ENCODE data around the gene MAP3K6.
A peak's percentile ranks its signal among the peaks of the same experiment; 100 is the strongest.

Gene MAP3K6

DNA sequence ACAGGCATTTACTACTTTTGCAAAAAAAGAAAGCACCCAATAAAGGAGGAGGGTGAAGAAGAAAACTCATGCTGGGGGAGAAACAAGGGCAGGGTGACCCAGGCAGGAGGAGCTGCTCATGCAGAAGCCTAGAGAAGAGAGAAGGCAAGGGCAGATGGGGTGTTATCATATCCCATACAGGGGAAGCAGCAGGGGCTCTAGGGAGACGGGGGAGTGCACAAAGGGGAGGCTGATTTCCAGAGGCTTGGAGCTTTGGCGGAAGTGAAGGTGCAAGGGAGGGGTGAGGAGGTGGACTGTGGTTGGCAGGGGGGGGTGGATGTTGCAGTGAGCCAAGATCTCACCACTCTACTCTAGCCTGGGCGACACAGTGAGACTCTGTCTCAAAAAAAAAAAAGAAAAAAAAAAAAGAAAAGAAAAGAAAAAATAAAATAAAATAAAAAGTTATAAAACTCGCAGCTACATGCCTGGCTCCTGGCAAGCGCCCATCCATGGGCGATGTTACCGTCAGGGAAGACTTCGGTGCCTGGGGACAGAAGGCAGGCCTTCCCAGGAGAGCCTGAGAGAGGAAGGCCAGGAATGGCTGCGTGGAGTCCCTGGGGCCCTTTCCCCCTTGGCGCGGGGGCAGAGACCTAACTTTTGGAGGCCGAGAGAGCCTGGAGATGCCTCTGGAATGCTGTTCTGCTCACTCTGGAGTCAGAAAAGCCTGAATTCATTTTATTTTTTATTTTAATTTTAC is 11.2 kb upstream of the MAP3K6 start:
- no peak for DNase-seq (ENCODE audit: low read depth)

DNA sequence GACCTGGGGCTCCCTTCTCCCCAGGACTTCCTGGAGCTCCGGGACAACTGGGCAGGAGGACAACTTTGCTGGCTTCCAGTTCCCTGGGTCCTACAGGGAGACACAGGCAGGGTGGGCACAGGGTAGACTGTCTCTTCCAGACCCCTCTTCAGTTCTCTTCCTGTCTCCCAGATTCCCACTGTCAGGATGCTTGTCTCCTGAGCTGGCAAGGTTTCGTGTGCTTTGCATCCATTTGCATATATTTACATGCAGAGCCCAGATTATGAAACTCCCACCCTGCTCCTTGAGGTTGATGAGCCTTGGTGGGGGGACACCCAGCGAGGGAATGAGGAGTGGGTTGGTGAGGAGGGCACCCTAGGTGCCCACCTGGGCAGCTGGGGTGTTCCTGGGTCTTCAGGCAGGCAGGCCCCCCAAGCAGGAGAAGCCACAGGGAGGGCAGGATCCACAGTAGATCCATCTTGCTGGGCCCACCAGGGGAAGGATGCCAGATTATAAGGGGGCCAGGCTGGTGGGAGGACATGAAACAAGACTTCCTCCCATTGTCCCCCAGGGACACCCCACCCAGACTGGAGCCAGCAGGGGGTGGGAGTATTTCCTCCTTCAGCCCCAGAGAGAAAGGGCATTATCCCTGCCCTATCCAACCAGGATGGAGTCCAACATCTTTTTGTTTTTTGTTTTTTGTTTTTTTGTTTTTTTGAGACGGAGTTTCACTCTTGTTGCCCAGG is 7.8 kb upstream of the MAP3K6 start, which contains the start of gene FCN3:
FCN3 (minus strand) TSS at position 463 of the 725 bp plus-strand sequence; CDS start at position 457, 6 bp downstream.
- no peak for DNase-seq (ENCODE audit: low read depth)

DNA sequence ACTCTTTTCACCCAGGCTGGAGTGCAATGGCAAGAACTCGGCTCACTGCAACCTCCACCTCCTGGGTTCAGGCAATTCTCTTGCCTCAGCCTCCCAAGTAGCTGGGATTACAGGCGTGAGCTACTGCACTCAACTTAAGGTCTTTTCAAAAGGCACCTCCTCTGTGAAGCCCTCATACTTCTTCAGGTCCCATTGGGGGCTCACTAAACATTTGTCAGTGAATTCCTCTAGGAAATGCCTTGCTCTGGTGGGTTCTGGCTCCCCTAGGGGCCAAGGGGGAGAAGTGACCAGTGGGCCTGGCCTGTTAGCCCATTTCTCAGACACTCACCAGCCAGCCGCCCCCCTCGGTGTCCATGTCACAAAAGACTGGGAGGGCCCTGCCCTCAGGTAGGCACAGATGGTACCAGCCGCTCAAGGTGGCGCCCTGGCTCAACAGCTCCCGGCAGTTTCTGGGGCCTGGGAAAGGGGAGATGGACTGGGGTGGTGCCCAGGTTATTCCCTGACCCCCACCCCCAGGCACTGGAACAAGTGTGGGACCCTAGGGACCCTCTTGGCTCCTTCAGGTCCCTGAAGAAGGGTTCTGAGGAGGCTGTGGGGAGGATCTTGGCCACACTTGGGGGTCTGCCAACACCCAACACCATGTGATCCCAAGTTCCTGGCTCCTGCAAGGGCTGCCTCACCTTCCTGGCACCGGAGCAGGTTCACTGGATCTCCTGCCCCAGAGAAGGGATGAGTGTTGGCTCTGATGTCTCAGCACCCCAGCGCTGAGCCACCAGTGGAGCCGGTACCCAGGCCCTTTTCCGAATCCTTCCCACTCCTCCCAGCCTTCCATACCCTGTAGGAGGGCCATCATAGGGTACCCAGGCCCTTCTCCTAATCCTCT is 6.3 kb upstream of the MAP3K6 start:
- DNase-seq (ENCODE audit: low read depth), result no peak

DNA sequence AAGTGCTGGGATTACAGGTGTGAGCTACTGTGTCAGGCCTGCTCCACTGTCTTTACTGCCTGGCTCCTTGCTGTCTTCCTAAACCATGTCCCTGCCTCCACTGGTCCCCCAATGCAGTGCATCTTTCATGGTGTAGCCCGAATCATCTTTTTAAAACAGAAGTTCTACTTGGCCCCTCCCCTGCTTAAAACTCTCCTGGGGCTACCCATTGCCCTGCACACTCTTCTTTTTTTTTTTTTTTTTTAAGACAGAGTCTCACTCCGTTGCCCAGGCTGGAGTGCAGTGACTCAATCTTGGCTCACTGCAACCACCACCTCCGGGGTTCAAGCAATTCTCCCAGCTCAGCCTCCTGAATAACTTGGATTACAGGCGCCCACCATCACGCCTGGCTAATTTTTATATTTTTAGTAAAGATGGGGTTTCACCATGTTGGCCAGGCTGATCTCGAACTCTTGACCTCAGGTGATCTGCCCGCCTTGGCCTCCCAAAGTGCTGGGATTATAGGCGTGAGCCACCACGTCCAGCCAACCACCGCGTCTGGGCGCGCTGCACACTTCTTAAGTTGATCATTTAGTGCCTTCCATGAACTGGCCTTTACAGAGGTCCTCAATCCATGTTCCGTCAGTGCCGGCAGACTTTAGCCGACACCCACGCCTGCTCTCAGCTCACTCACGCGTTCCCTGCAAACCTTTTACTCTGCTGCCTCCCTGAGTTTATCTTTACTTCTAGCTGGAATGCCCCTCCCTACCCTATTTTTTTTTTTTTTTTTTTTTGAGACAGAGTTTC is 5.5 kb upstream of the MAP3K6 start:
- no peak for DNase-seq (ENCODE audit: low read depth)

DNA sequence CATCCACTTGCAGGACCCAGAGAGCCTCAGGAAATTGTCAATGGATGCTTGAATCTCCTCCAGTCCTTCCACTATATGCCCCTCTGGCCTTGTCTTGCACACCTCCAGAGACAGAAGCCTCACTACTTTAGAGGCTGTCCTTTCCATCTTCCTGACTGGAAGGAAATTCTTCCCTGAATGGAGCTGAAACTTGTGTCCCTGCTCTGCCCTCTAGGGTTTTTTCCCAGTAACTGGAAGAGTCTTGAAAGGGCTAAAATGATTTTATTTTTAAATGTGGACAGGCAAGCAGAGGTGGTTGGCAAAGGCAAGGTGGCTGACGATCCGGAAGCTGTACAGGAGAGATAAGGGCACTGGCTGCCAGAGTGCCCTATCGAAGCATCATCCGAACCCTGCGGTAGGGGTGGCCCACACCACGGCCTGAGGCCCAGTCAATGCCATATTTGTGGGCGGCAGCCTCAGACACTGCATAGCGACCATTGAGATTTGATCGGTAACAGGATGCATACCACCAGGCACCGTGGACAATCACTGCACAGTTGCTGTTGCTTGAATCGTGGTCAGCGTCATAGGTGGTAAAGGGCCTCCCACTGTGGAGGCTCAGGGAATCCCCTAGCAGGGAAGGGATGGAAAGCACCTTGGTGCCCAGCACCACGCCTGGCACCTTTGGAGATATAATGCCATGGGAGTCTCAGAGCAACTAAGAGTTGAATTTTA is 2.3 kb upstream of the MAP3K6 start:
- peak; percentile 96 for DNase-seq (ENCODE audit: low read depth)

DNA sequence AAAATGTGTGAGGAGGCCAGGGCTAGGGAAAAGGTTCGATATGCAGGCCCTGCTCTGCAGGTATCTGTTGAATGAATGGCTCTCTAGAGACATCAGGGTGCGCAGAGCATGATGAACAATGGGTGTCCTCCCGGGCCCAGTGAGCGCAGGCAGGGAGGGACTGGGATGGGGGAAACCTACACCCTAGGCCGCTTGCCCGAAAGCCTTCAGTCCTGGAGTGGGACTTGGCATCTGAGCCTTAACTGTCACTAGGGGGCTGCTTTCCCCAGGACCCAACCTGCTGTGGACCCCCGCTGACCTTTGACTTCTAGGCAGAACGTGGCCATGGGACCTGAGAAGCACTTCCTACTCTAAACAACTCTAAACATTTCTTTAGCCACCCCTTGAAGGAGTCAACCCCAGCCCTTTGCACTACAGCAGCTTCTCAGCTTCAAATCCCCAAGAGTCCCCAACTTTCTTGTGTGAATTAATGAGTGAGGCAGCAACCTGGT is 444 bp upstream of the MAP3K6 start:
- no peak for DNase-seq (ENCODE audit: low read depth)

DNA sequence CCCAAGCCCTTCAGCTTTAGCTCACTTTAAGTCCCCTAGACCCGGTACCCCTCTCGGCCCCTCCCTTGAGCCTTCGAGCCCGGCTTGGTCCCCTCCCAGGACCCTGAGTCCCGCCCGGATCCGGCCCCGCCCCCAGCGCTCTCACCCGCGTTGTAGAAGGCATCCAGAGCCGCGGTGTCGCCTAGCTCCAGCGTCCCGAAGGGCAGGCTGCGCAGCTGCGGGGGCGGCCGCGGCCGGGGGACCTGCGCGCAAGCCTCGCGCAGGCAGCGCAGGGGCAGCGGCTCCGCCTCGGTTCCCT is 699 bp downstream of the MAP3K6 start:
- no peak for DNase-seq (ENCODE audit: low read depth)

DNA sequence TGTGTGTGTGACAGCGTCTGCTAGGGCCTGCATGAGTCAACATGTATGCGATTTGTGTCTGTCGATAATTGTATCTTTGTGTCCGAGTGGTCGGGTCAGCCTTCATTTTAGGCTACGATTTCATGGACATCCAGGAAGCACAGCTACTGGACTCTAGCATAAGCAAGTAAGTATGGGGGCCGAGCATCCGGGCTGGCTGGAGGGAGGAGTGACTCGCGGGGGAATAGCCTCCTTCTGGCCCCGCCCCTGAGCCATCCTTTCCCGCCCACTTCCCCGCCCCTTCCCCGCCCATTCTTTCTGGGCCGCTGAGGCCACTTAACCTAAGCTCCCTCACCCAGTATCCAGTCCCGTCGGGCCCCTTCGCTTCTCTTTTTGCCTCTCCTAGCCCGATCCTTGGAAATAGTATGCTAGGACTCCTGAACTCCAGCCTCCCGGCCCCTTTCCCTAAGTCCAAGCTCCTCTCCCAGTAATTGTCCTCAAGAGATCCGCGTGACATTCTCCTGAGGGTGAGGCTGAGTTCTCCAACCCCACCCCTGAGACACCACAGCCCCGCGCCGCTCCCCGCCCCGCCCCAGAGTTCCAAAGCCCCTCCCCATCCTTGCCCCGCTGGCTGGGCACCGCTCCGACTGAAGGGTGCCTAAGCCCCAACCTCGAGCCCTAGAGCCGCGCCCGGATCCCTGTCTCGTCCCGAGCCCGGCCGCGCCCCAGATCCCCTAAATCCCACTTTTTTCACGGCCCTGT is 1.2 kb downstream of the MAP3K6 start:
- peak; percentile 76 for DNase-seq (ENCODE audit: low read depth)

DNA sequence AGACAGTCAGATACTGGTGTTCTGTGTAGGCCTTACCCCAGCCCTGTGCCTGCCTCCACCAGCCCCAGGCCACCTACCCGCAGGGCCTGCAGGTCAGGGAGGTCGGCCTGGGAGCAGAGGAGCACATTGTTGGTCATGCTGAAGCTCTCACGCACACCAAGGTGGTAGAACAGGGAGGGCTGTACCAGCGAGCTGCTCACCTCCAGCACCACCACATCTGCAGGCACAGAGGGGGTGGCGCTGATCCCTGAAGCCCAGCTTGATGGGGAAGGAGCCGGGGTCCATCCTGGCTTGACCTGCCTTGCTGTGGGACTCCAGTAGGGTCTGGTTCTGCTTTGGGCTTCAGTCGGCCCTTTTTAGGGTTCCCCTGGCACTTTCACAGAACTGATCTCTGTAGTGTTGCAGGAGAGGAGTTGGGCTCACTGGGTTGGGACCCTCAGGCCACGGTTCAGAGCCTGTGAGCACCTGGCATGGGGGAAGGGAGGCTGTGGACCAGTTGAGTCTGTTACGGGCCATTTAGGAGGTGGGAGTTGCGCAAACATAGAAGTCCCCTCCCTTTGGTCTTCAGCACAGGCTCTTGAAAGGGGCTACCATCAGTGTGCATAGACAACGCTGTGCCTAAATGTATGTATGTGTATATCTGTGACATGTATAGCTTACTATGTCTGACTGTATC is 1.9 kb downstream of the MAP3K6 start:
- no peak for DNase-seq (ENCODE audit: low read depth)

DNA sequence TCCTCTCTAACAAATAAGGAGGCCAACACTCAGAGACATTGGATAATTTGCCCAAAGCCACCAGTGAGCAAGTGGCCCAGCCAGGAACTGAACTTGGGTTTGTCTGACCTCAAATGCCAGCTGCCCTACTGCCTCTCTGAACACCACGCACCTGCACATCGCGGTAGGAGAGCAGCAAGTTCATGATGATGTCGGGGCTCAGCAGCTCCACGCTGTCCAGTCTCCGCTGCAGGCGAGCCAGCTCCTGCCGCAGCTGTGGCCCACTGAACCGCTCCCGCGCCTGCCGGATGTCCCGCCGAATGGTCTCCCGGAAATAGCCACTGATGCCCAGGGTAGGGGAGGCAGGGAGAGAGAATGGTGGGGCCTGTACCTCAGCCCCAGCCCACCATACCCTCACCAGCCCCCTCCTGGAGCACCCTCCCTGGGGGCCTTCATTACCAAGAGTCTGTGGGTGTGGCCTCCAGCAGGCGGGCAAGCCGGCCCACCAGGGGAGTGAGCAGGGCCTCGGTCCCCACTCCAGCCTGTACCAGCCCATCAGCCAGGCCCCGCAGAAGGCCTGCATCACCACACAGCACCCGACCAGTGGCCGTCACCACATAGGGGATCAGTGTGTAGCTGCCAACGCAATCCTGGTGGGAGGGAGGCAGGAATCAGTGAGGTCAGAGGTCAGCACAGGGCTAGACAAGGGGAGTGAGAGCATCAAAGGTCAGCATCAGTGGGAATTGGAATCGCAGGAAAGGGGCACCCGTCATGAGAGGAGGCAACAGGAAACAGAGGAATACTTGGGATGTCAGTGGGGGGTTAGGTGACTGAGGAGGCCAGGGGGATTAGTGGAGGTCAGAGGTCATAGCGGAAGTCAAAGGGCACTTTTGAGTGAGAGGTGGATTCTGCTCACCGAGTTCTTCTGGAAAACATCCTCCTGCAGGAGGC is 2.7 kb downstream of the MAP3K6 start:
- DNase-seq (ENCODE audit: low read depth), result no peak

DNA sequence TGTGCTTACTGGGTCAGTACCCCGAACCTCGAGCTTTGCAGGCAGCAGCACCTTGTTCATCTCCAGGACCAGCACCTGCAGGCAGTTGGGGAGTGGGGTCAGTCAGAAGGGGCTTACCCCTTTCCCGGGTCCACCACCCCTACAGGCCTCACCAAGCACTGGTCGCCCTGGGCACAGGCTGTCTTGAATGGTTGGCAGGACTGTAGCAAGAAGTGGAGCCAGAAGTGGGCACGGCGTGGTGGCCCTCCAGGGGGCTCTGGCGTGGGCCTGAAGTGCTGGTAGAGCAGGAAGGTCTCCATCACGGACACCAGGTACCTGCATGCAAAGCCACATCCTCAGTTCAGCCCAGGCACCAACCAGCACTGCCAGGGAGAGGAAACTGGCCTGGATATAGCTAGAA is 5.2 kb downstream of the MAP3K6 start:
- no peak for DNase-seq (ENCODE audit: low read depth)

DNA sequence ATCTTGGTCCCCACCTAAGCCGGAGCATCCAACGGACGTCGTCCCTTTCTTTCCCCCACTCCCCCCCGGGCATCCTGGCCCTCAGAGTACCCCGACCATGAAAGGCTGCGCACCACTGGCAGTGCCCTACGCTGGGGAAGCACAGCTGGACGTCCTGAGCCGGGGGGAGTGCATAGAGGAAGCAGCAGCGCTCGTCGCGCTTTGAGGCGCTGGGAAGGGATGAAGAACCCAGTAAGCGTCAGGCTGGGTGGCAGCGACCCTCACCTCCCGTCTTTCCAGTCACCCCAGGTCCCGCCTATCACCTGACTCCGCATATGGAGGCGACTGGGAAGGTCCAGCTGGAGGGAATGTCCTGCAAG is 5.7 kb downstream of the MAP3K6 start:
- no peak for DNase-seq (ENCODE audit: low read depth)

DNA sequence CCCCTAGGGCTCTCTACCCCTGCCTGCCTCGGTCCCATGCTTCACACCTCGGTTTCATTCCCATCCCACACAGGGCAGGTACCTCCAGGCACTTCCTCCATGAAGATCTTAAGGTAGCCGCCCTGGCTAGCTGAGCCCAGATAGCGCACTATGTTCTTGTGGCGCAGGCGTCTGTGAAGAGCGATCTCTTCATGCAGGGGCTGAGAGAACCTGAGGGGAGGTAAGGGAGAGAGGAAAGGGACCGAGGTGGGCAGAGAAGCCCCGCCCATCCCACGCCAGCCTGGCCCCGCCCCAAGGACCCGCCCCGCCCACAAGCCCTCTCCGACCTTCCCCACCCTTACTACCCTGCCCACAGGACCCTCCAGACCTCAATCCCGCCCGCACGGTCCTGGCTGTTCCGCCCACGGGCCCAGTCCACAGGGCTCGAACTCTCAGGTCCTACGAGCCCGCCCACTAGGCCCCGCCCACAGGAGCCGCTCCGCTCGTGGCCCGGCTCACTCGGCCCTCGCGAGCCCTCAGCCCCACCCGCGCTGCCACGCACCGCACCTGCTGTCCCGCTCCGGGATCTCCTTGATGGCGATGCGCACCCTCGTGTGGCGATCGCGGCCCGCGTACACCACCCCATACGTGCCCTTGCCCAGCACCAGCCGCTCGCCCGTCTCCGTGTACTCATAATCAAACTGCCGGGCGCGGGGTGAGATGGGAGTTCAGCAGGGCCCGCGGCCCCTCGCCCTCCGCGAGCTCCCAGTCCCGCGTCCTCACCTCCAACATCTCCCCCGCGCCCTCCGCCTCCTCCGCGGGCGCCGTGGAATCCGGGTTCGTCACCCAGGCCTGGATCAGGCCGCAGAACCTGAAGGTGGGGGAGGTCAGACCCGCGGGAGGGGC is 6.4 kb downstream of the MAP3K6 start:
- DNase-seq (ENCODE audit: low read depth), result no peak

DNA sequence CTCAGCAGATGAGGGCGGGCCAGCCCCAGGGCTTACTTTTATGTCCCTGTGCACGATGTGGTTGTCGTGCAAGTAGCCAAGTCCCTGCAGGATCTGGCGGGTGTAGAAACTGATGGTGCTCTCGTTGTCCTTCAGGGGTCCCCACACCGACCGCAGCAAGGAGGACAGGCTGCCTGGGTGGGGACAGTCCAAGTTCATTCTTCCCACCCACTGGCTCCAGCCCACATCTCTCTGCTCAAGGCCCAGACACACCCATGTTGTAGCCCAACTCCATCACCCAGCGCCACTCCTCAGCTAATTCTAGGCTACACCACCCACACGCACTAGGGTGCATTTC is 7.0 kb downstream of the MAP3K6 start:
- no peak for DNase-seq (ENCODE audit: low read depth)

DNA sequence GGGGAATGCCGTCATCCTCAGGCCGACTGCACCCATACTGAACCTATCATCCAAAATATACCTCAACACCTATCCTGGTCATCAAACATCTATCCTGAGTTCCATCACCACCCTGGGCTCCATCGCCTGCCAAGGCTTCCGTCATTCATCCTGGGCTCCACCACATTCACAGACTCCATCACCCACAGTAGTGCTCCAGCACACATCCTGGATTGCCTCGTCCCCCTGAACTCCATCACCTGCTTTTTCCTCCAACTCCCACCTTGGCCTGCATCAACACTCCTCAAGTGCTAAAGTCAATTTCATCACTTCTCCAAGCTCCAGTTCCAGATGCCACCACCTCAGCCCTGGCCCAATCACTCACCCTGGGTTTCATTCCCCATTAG is 7.8 kb downstream of the MAP3K6 start:
- no peak for DNase-seq (ENCODE audit: low read depth)

DNA sequence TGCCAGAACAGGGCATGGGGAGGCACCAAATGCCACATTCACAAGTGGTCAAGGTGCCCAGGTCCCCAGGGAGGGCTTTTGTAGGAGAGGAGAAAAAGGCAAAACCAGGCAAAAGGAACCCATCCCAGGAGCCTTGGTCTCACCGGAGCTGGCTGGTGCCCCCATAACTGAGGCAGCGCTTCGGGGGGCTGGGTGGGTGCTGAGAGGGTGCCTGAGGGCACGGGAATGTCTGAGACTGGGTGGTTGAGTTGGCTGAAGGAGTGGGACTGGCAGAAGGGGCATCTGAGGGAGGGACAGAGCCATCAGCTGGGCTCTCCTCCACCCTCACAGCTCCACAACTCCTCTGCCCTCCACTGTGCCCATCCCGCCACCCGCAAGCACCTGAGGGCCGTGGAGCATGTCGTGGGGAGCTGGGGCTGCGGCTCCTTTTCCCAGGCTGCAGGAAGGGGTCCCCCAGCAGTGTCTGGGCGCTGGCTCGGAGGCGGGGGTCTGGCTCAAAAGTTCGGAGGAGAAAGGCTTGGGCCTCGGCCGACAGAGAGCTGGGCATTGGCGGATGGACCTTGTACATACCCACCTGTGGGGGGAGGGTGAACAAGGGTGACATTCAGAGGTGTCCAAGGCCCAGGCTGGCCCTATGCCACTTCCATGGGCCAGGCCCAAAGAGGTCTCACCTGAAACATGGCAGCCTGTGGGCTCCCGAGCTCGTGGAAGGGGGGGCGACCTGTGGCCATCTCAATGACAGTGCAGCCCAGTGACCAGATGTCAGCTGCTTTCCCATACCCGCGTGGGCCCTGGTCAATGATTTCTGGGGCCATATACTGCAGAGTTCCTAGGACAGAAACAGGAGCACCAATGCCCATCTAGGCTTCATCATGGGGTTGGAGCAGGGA is 8.5 kb downstream of the MAP3K6 start:
- DNase-seq (ENCODE audit: low read depth), result no peak
